MM.1S (cell line): ENCODE data around the gene EHBP1L1.

Experiments
- DNase-seq: peaks from one replicate; pipeline ENCODE4 v3.0.0-alpha.2; 2015
- H2AFZ ChIP-seq: fragments of 300-600 bp; sonication (generic); 2 replicates; pipeline ENCODE4 v1.6.0; 2016; ENCODE audit warnings: antibody characterized with exemption, low read length
- H3F3A ChIP-seq: fragments of 300-600 bp; sonication (generic); 2 replicates; pipeline ENCODE4 v1.6.1; 2016; ENCODE audit warnings: mild to moderate bottlenecking, antibody characterized with exemption, low read length, moderate library complexity, mixed read lengths; ENCODE audit not compliant: insufficient read depth
- H3K27ac ChIP-seq: fragments of 300-600 bp; sonication (generic); 2 replicates; pipeline ENCODE4 v1.5.1; 2016; ENCODE audit warnings: mild to moderate bottlenecking, low read length
- H3K27me3 ChIP-seq: fragments of 300-600 bp; sonication (generic); replicated peaks from 2 replicates; pipeline ENCODE4 v1.6.0; 2016; ENCODE audit warnings: low read length; ENCODE audit not compliant: insufficient read depth
- H3K36me3 ChIP-seq: fragments of 300-600 bp; sonication (generic); replicated peaks from 2 replicates; pipeline ENCODE4 v1.6.1; 2016; ENCODE audit warnings: mild to moderate bottlenecking, low read length, mixed read lengths; ENCODE audit not compliant: insufficient read depth
- H3K4me1 ChIP-seq: fragments of 300-600 bp; sonication (generic); 2 replicates; pipeline ENCODE4 v1.6.1; 2016; ENCODE audit warnings: low read length, mixed read lengths
- H3K4me2 ChIP-seq: fragments of 300-600 bp; sonication (generic); 2 replicates; pipeline ENCODE4 v1.6.0; 2016; ENCODE audit warnings: low read depth, low read length
- H3K4me3 ChIP-seq: fragments of 300-600 bp; sonication (generic); 2 replicates; pipeline ENCODE4 v1.5.1; 2016; ENCODE audit warnings: low read length, mixed read lengths
- H3K79me2 ChIP-seq: fragments of 300-600 bp; sonication (generic); 2 replicates; pipeline ENCODE4 v1.6.1; 2016; ENCODE audit warnings: mixed run types, low read length, mixed read lengths
- H3K9ac ChIP-seq: fragments of 300-600 bp; sonication (generic); 2 replicates; pipeline ENCODE4 v1.6.1; 2016; ENCODE audit warnings: low read length, mixed read lengths
- H3K9me2 ChIP-seq: fragments of 300-600 bp; sonication (generic); replicated peaks from 2 replicates; pipeline ENCODE4 v1.6.1; 2016; ENCODE audit warnings: mild to moderate bottlenecking, low read length, mixed read lengths; ENCODE audit not compliant: insufficient read depth
- H3K9me3 ChIP-seq: fragments of 300-600 bp; sonication (generic); replicated peaks from 2 replicates; pipeline ENCODE4 v1.6.1; 2016; ENCODE audit warnings: mild to moderate bottlenecking, low read length, mixed read lengths; ENCODE audit not compliant: insufficient read depth
- H4K20me1 ChIP-seq: fragments of 300-600 bp; sonication (generic); 2 replicates; pipeline ENCODE4 v1.6.1; 2016; ENCODE audit warnings: mild to moderate bottlenecking, low read length, moderate library complexity, mixed read lengths; ENCODE audit not compliant: insufficient read depth
- CTCF ChIP-seq: fragments of 300-600 bp; sonication (generic); IDR thresholded peaks from 2 replicates; pipeline ENCODE4 v1.5.1; 2016; ENCODE audit warnings: antibody characterized with exemption, low read length, mixed read lengths
- EZH2 ChIP-seq: fragments of 300-600 bp; sonication (generic); optimal IDR thresholded peaks from 2 replicates; pipeline ENCODE3; 2017; ENCODE audit warnings: low read depth, mild to moderate bottlenecking, antibody characterized with exemption, low read length, mixed read lengths
- EZH2phosphoT487 ChIP-seq: fragments of 300-600 bp; sonication (generic); IDR thresholded peaks from 2 replicates; pipeline ENCODE4 v1.6.1; 2018; ENCODE audit warnings: antibody characterized with exemption, low read length

Gene EHBP1L1

GRCh38 chr11:65537620-65538231, 38.1 kb upstream of the EHBP1L1 start:
- Histone ChIP-seq H3K79me2 (0 out of 2 replicates have a peak, but pooled peaks cover 3% of the 10 kb centered on the region), H3K4me2 (no peak overlapping the region), H2AFZ (no peak overlapping the region), H3K27me3 (no peaks in the 10 kb centered on the region), H3K9me2 (no peaks in the 10 kb centered on the region), H4K20me1 (no peaks in the 10 kb centered on the region), H3K9ac (no peak overlapping the region), H3K9me3 (no peaks in the 10 kb centered on the region), H3F3A (peaks cover 27% of the 10 kb centered on the region), H3K27ac (no peak overlapping the region), H3K4me3 (no peak overlapping the region), H3K4me1 (peaks cover 15% of the 10 kb centered on the region), H3K36me3 (no peaks in the 10 kb centered on the region; the same call in 1 of the 2 replicates)
- DNase-seq = no peak
- no peak for TF ChIP-seq CTCF
- no peak for TF ChIP-seq EZH2phosphoT487
- no peak for TF ChIP-seq EZH2

DNA sequence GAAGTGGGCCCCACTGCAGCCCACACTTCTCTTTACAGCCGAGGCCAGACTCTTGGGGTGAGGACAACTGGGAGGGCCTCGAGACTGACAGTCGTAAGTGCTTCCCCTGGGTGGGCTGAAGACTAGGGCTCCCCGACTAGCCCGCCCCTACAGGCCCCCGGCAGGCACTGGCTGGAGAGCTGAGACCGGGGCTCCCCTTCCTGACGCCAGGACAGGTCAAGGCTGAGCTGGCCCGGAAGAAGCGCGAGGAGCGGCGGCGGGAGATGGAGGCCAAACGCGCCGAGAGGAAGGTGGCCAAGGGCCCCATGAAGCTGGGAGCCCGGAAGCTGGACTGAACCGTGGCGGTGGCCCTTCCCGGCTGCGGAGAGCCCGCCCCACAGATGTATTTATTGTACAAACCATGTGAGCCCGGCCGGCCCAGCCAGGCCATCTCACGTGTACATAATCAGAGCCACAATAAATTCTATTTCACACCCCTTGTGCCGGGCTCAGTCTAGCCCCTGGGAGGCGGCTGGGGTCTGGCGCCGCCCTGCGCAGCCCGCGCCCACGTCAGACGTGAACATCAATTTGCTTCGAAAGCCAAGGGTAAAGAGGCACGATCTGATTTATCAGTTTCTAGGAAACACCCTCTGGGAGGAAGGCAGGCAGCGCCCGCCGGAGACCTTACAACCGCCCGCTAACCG, 37.5 kb upstream of the EHBP1L1 start:
- H3K9ac ChIP-seq = no peak overlapping the region
- no peaks in the 10 kb centered on the region for H3K9me2 ChIP-seq
- no peak overlapping the region for H3K4me3 ChIP-seq
- H3K4me2 ChIP-seq = no peak overlapping the region
- H2AFZ ChIP-seq = no peak overlapping the region
- no peaks in the 10 kb centered on the region for H4K20me1 ChIP-seq
- H3K27ac ChIP-seq = no peak overlapping the region
- no peaks in the 10 kb centered on the region for H3K9me3 ChIP-seq
- H3K36me3 ChIP-seq = no peaks in the 10 kb centered on the region; the same call in 1 of the 2 replicates
- 0 out of 2 replicates have a peak, but pooled peaks cover 3% of the 10 kb centered on the region for H3K79me2 ChIP-seq
- no peak for TF ChIP-seq EZH2phosphoT487
- H3K4me1 ChIP-seq = peaks cover 15% of the 10 kb centered on the region
- no peaks in the 10 kb centered on the region for H3K27me3 ChIP-seq
- DNase-seq = no peak
- peaks cover 27% of the 10 kb centered on the region for H3F3A ChIP-seq

DNA sequence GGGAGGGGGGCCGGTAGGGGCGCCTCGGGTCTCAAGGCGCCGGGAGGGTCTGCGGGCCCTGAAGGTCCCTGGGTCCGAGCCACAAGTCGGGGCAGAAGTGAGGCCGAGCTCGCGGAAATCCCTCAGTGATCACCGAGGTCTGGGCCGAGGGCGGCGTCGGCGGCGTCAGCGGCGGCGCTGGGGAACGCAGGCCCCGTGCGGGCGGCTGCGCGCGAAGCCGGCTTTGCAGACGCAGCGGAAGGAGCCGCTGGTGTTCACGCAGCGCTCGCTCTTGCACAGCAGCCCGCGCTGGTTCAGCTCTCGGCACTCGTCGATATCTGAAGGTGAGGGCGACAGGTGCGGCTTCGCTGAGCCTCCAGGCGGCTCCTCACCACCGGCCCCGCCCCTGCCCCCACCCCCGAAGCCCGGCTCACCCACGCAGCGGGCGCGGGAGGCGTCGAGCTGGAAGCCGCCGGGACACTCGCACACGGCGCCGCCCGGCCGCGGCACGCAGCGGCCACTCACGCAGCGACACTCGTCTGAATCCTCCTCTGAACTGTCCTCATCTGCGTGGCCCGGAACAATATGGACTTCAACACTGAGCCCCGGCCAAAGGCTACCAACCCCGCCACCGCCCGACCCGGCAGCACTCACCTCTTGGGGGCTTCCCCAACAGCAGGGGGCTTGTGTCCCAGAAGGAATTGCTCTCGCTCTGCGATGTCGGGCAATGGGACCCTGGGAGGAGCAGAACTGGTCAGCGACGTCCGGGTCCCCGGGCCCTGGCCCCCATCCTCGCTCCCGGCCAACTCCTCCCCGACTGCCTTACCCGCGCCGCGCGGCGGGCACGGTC, 36.7 kb upstream of the EHBP1L1 start:
- Histone ChIP-seq H3K4me3 (peak overlapping the region; percentile 70), H3K27me3 (no peaks in the 10 kb centered on the region), H2AFZ (peak overlapping the region; percentile 51; the same call in 1 of the 2 replicates), H3K4me2 (peak overlapping the region; percentile 86; the same call in 1 of the 2 replicates), H3K9me2 (no peaks in the 10 kb centered on the region), H3K4me1 (peaks cover 15% of the 10 kb centered on the region), H3F3A (peaks cover 27% of the 10 kb centered on the region), H3K27ac (peak overlapping the region; percentile 76; the same call in 1 of the 2 replicates), H3K9me3 (no peaks in the 10 kb centered on the region), H3K79me2 (0 out of 2 replicates have a peak, but pooled peaks cover 3% of the 10 kb centered on the region), H4K20me1 (no peaks in the 10 kb centered on the region), H3K36me3 (no peaks in the 10 kb centered on the region; the same call in 1 of the 2 replicates), H3K9ac (no peak overlapping the region)
- DNase-seq = no peak
- no peak for TF ChIP-seq EZH2
- TF ChIP-seq EZH2phosphoT487 = no peak
- no peak for TF ChIP-seq CTCF
